GM23248 (cell line): Measurements from ENCODE around the gene IL10.

Experiments used
- EZH2 ChIP-seq: fragments of 200-600 bp; sonication (generic); IDR thresholded peaks from 2 replicates; pipeline ENCODE4 v1.6.1; 2018; ENCODE audit warnings: antibody characterized with exemption, mild to moderate bottlenecking; ENCODE audit not compliant: insufficient read depth, poor library complexity, severe bottlenecking
- EZH2phosphoT487 ChIP-seq: fragments of 200-600 bp; sonication (generic); IDR thresholded peaks from 2 replicates; pipeline ENCODE4 v1.6.1; 2018; ENCODE audit warnings: antibody characterized with exemption, moderate library complexity, mild to moderate bottlenecking, low read depth; ENCODE audit not compliant: insufficient read depth

GRCh38 chr1:206721454-206721853 lies 50.8 kb downstream of the IL10 start:
- TF ChIP-seq EZH2 = no peak
- TF ChIP-seq EZH2phosphoT487 = no peak
